Measurements from ENCODE around the gene GARRE1.

GARRE1 gene

DNA sequence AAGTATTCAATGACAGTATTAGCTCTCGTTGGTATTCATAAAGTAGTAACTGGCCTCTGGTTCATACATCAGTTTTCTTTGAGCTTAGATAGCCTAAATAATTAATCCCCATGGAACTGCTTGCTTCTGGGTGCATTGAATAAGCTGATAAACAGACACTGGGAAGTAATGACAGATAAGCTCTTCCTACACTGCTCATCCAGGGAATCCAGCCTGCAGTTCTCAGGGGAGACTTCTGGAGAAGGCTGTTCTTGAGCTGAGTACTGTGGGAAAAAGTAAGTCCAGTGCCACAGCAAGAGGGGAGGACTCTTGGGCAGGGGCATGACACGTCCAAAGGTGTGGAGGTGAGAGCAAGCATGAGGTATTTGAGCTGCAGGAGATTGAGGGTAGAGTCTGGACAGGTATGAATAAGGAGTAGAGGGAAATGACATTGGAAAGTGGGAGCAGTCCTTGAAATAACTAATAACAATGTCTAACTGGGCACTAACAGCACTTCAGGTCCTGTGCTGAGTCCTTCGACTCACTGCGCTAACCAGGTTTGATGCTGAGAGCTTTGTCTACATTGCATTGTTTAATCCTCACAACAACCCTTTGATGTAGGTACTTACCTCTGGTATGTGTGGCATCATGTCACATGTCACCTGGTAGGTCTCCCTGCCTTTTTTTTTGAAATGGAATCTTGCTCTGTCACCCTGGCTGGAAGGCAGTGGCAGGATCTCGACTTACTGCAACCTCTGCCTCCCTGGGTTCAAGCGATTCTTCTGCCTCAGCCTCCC is 7.2 kb downstream of the GARRE1 start:
- no peak for DNase-seq (ENCODE audit: low read depth)
- TF ChIP-seq, protein P1, sequence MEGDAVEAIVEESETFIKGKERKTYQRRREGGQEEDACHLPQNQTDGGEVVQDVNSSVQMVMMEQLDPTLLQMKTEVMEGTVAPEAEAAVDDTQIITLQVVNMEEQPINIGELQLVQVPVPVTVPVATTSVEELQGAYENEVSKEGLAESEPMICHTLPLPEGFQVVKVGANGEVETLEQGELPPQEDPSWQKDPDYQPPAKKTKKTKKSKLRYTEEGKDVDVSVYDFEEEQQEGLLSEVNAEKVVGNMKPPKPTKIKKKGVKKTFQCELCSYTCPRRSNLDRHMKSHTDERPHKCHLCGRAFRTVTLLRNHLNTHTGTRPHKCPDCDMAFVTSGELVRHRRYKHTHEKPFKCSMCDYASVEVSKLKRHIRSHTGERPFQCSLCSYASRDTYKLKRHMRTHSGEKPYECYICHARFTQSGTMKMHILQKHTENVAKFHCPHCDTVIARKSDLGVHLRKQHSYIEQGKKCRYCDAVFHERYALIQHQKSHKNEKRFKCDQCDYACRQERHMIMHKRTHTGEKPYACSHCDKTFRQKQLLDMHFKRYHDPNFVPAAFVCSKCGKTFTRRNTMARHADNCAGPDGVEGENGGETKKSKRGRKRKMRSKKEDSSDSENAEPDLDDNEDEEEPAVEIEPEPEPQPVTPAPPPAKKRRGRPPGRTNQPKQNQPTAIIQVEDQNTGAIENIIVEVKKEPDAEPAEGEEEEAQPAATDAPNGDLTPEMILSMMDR (conservative IDR thresholded peaks at IDR 0.05; ENCODE audit: low read depth, low read length): no peak

DNA sequence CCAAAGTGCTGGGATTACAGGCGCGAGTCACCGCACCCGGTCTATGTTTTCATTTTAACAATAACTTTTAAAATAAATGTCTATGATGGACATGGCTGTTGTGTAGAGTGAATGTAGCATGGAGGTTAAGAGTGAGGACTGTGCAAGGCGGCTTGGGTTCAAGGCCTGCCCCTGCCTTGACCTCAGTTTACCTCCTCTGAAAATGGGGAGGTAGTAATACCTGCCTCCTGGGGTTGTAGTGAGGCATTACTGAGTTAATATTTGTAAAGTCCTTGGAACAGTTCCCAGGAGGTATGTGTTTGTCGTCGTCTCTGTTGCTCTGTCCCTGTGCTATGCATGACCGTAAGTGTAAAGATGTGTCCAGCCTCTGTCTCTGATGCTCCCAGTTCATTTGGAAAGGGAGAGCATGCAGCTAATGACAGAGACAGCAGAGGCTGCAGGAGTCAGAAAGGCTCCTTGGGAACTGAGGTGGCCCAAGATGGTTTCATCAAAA is 9.4 kb downstream of the GARRE1 start:
- no peak for DNase-seq (ENCODE audit: low read depth)
- TF ChIP-seq, protein P1 (conservative IDR thresholded peaks at IDR 0.05; ENCODE audit: low read depth, low read length): no peak
- H3K4me3 ChIP-seq (ENCODE audit: low read length): no peak overlapping the region

More for the DNA sequence above, 7.2 kb downstream of the GARRE1 start:
- H3K4me3 ChIP-seq (ENCODE audit: low read length): peak overlapping the region; percentile 27

DNA sequence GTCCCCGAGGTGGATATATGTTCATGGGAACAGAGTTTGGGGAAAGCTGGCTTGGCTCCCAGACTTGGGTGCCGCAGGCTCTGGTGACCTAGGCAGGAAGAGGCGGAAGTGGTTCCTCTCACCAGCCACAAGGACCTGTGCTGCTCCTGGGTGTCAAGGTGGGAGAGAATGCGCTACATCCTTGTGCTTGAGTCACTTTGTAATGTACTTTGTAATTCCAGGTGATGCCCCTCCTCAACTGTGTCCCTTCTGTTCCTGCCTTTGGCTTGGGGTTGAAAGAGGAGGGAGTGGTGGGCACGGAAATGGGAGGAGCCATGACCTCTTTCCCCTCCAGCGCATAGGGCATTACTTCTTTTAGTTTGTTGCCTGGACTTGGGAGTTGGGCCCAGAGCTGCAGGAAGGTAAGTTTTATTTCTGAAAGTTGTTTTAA is 10.9 kb downstream of the GARRE1 start:
- TF ChIP-seq, protein P1 (conservative IDR thresholded peaks at IDR 0.05; ENCODE audit: low read depth, low read length): no peak
- DNase-seq (ENCODE audit: low read depth): no peak
- H3K4me3 ChIP-seq (ENCODE audit: low read length): no peak overlapping the region

DNA sequence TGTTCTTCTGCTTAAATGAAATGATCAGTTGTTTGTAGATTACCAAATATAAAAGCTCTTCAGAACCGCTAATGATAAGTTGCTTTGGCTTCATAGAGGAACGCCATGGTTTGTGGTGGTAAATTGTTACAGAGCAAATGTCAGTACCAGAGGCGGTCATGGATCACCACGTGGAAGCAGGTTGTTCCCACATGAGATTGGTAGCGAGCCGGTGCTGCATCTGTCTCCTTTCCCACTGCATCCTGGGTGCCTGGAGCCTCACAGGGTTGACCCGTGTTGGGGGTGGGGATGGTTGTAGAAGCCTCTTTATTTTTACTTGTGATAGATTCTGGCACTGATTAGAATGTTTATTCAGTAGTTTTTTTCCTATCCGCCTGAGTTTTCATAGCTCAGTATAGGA is 14.7 kb downstream of the GARRE1 start:
- TF ChIP-seq, protein P1 (conservative IDR thresholded peaks at IDR 0.05; ENCODE audit: low read depth, low read length): no peak
- no peak for DNase-seq (ENCODE audit: low read depth)
- no peak overlapping the region for H3K4me3 ChIP-seq (ENCODE audit: low read length)

DNA sequence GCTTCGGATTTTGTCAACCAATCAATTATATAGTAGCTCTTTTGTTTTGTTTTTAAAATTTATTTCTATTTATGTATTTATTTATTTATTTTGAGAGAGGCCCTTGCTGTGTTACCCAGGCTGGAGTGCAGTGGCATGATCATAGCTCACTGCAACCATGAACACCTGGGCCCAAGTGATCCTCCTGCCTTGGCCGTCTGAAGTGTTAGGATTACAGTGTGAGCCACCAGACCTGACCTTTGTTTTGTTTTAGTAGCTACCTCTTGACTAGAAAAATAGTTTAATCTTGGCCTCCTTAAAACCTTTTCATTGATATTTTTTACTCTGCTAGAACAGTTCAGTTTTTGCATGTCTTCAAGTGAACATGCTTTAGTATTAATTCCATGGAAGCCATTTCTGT is 15.1 kb downstream of the GARRE1 start:
- DNase-seq (ENCODE audit: low read depth): no peak
- TF ChIP-seq, protein P1 (conservative IDR thresholded peaks at IDR 0.05; ENCODE audit: low read depth, low read length): no peak
- H3K4me3 ChIP-seq (ENCODE audit: low read length): no peak overlapping the region

DNA sequence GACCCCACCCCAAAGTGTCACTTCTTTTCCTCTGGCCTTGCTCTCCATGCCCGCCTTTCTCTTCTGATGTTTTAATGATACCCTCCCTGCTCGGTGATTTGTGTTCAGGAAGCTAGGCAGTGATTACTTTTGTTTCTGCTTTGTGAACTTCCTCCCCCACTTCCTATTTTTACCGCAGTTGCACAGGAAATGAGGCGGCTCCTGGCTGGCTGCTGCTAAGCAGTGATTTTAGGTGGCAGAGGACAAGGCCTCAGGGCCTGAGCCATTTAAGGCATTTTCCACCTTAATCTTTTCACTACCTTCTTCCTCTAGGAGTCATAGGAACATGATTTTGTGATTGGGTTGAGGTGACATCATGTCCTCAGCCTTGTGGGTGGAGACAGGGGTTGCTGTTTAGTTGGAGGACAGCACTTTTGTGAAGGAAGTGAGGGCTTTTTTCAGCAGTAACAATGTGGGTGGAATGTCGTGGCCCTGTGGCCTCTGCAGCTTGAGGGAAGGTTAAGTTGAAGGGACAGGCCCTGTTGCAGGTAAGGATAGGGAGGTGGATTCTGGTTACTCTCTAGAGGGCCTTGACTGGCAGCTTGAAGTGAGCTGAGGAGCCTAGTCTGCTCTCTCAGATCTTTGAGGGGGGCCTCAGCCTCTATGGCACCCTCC is 15.7 kb downstream of the GARRE1 start:
- H3K4me3 ChIP-seq (ENCODE audit: low read length): no peak overlapping the region
- TF ChIP-seq, protein P1 (conservative IDR thresholded peaks at IDR 0.05; ENCODE audit: low read depth, low read length): no peak
- no peak for DNase-seq (ENCODE audit: low read depth)
